GM12878 (cell line): Measurements from ENCODE around the gene RAPGEF1. TPM values are rescaled to one million over a fixed set of nuclear protein-coding genes. Genes with fewer than 3 reads are reported as not detected.

Experiments
- BACH1 ChIP-seq: fragments of 450-650 bp; IDR thresholded peaks from 2 replicates; pipeline ENCODE4 v1.6.1; 2017; ENCODE audit warnings: mild to moderate bottlenecking, borderline replicate concordance
- BHLHE40 ChIP-seq, 2 experiments: fragments of 450-650 bp in 1 of 2; IDR thresholded peaks; 2 replicates each; pipeline ENCODE4 v1.6.1; 2011 to 2017; ENCODE audit warnings: low read depth in 2 of 2, borderline replicate concordance in 1 of 2, improper control_type of control experiment in 1 of 2, low read length in 1 of 2, mild to moderate bottlenecking in 1 of 2
- CBX5 ChIP-seq: sonication (generic); IDR thresholded peaks from 2 replicates; pipeline ENCODE4 v1.6.1; 2016; ENCODE audit warnings: low read depth, moderate library complexity, mild to moderate bottlenecking, inconsistent platforms
- CHD1 ChIP-seq: IDR thresholded peaks from 2 replicates; pipeline ENCODE4 v1.6.1; 2012; ENCODE audit warnings: low read depth, low read length, improper control_type of control experiment
- CTCF ChIP-seq, 3 experiments: IDR thresholded peaks in 2 of 3; conservative IDR thresholded peaks in 1 of 3; 2 replicates each; pipeline ENCODE4 v1.5.1; 2011; ENCODE audit warnings: low read depth in 3 of 3, low read length in 3 of 3, mild to moderate bottlenecking in 3 of 3, control low read depth in 2 of 3, moderate library complexity in 2 of 3, inconsistent platforms in 1 of 3, mixed read lengths in 1 of 3; ENCODE audit not compliant: control insufficient read depth in 2 of 3, insufficient read depth in 1 of 3; ENCODE audit errors: extremely low read depth in 1 of 3
- HDAC2 ChIP-seq: fragments of 200-600 bp; sonication (generic); IDR thresholded peaks from 2 replicates; pipeline ENCODE4 v1.6.1; 2017
- IKZF1 ChIP-seq: fragments of 450-650 bp; conservative IDR thresholded peaks from 2 replicates; pipeline ENCODE4 v1.6.1; 2017; ENCODE audit warnings: antibody characterized with exemption, mild to moderate bottlenecking
- IRF3 ChIP-seq: fragments of 450-650 bp; IDR thresholded peaks from 2 replicates; pipeline ENCODE4 v1.6.1; 2014; ENCODE audit warnings: mild to moderate bottlenecking
- MAX ChIP-seq: IDR thresholded peaks from 2 replicates; pipeline ENCODE4 v1.6.1; 2012; ENCODE audit warnings: low read depth, low read length, improper control_type of control experiment
- MEF2B ChIP-seq: fragments of 450-650 bp; IDR thresholded peaks from 2 replicates; pipeline ENCODE4 v1.6.1; 2018; ENCODE audit warnings: mild to moderate bottlenecking, moderate library complexity; ENCODE audit not compliant: partially characterized antibody, poor library complexity, severe bottlenecking
- RELA ChIP-seq: fragments of 450-650 bp; IDR thresholded peaks from 2 replicates; pipeline ENCODE4 v1.8.0; 2014; ENCODE audit warnings: borderline replicate concordance; ENCODE audit not compliant: partially characterized antibody
- RUNX3 ChIP-seq: IDR thresholded peaks from 2 replicates; pipeline ENCODE4 v1.6.1; 2012; ENCODE audit warnings: low read length, inconsistent platforms
- SIX5 ChIP-seq: IDR thresholded peaks from 2 replicates; pipeline ENCODE4 v1.6.1; 2011; ENCODE audit warnings: mild to moderate bottlenecking, low read depth, low read length, moderate library complexity; ENCODE audit not compliant: severe bottlenecking
- SMAD5 ChIP-seq: IDR thresholded peaks from 2 replicates; pipeline ENCODE4 v1.6.1; 2016; ENCODE audit warnings: antibody characterized with exemption, low read depth
- SMC3 ChIP-seq: IDR thresholded peaks from 2 replicates; pipeline ENCODE4 v1.6.1; 2011; ENCODE audit warnings: low read length, improper control_type of control experiment, borderline replicate concordance
- SREBF1 ChIP-seq: IDR thresholded peaks from 2 replicates; pipeline ENCODE4 v1.6.1; 2012; ENCODE audit warnings: mild to moderate bottlenecking, low read length
- TARDBP ChIP-seq: IDR thresholded peaks from 2 replicates; pipeline ENCODE4 v1.6.1; 2016; ENCODE audit warnings: borderline replicate concordance
- TCF12 ChIP-seq: IDR thresholded peaks from 2 replicates; pipeline ENCODE4 v1.6.1; 2011; ENCODE audit warnings: low read depth, mild to moderate bottlenecking, low read length
- TCF7 ChIP-seq: IDR thresholded peaks from 2 replicates; pipeline ENCODE4 v1.6.1; 2014; ENCODE audit warnings: antibody characterized with exemption, borderline replicate concordance
- USF1 ChIP-seq: IDR thresholded peaks from 2 replicates; pipeline ENCODE4 v1.6.1; 2011; ENCODE audit warnings: borderline replicate concordance, low read depth, mild to moderate bottlenecking, moderate library complexity, mixed read lengths, low read length; ENCODE audit not compliant: insufficient read depth; ENCODE audit errors: extremely low read length
- WRNIP1 ChIP-seq: IDR thresholded peaks from 2 replicates; pipeline ENCODE4 v1.6.1; 2011; ENCODE audit warnings: low read depth, low read length, improper control_type of control experiment, borderline replicate concordance
- ZBTB33 ChIP-seq: fragments of 450-650 bp; IDR thresholded peaks from 2 replicates; pipeline ENCODE4 v1.6.1; 2017; ENCODE audit warnings: mild to moderate bottlenecking
- ZNF207 ChIP-seq: fragments of 450-650 bp; IDR thresholded peaks from 2 replicates; pipeline ENCODE4 v1.6.1; 2014; ENCODE audit warnings: antibody characterized with exemption, mild to moderate bottlenecking, borderline replicate concordance
- ZSCAN29 ChIP-seq: fragments of 450-650 bp; IDR thresholded peaks from 2 replicates; pipeline ENCODE4 v1.6.1; 2017; ENCODE audit warnings: mild to moderate bottlenecking, moderate library complexity
- polyA plus RNA-seq, 11 experiments: library from polyadenylated mRNA; depleted of rRNA in 4 of 11; unstranded in 6 of 11; stranded (reverse) in 5 of 11; fragments of >200 nt; fragmentation: Nextera tagmentation in 4 of 11; fragmentation: Illumina TruSeq in 1 of 11; extraction: Ambion mirVana in 4 of 11; extraction: Trizol in 1 of 11; gene quantifications; 1 replicate in 1 of 11; 2 replicates in 10 of 11; pipeline versions ENCODE4 v1.2.1 to v1.2.3, GENCODE V29; 2011 to 2016; ENCODE audit warnings: inconsistent platforms in 2 of 11, missing spikeins in 2 of 11, low read depth in 1 of 11
- total RNA-seq, 4 experiments: library from RNA; depleted of rRNA in 3 of 4; stranded (reverse); fragments of >200 nt in 3 of 4; fragmentation: Illumina TruSeq in 1 of 4; extraction: Trizol in 1 of 4; gene quantifications; 2 replicates each; pipeline versions ENCODE4 v1.2.1 to v1.2.3, GENCODE V29; 2013 to 2021
- TF ChIP-seq, protein P1 (sequence below): fragments of 450-650 bp; IDR thresholded peaks from 2 replicates; pipeline ENCODE4 v1.6.1; 2016; ENCODE audit warnings: mild to moderate bottlenecking

RAPGEF1 gene
- total and polyA plus RNA-seq, 10 of the 15 experiments (the other 5 are each of a cell fraction or from before 2014, with no cell fraction given) = 0.42 to 113 (median 45.9) TPM

DNA sequence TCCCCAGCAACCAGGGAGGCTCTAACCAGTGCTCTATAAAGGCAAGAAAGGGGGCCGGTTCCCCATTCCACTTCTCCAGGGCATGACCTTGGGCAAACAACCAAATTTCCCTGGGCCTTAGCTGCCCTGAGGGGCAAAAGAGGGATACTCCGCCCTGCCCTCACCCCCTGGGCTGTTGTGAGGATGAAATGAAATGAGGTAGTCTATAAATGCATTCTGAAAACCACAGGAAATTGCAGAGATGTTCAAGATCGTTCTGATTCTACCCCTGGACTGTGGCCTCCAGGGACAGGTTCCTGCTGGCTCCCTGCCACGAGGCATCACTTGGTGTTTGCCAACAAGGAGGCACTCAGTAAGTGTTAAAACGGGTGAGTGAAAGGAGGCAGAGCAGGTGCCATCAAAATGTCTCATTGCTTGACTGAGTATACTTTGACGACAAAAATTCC, 5.7 kb downstream of the RAPGEF1 start (continued):
- TF ChIP-seq ZBTB33 (no peak), SMAD5 (no peak), MAX (no peak), ZSCAN29 (no peak), RELA (no peak), CTCF (IDR thresholded peaks at IDR 0.05 in 2 of 3, conservative IDR thresholded peaks at IDR 0.05 in 1 of 3; ENCODE audit: control insufficient read depth in 2 of 3, extremely low read depth in 1 of 3, insufficient read depth in 1 of 3, low read depth in 3 of 3, low read length in 3 of 3) (no peak), CBX5 (no peak), BACH1 (no peak), USF1 (no peak), BHLHE40 (IDR thresholded peaks at IDR 0.05; ENCODE audit: borderline replicate concordance in 1 of 2, low read depth in 2 of 2, low read length in 1 of 2) (0 out of 4 replicates have a peak, but pooled peaks of 1 of the 2 experiments have one; percentile 5), CHD1 (no peak), HDAC2 (no peak), RUNX3 (no peak), TCF7 (0 out of 2 replicates have a peak, but pooled peaks have one; percentile 9), SIX5 (no peak), SREBF1 (no peak), TCF12 (no peak), WRNIP1 (no peak), IRF3 (no peak), SMC3 (no peak), ZNF207 (no peak), TARDBP (no peak), MEF2B (peak; percentile 74), IKZF1 (peak; percentile 37; the same call in 1 of the 2 replicates)
- TF ChIP-seq, protein P1, sequence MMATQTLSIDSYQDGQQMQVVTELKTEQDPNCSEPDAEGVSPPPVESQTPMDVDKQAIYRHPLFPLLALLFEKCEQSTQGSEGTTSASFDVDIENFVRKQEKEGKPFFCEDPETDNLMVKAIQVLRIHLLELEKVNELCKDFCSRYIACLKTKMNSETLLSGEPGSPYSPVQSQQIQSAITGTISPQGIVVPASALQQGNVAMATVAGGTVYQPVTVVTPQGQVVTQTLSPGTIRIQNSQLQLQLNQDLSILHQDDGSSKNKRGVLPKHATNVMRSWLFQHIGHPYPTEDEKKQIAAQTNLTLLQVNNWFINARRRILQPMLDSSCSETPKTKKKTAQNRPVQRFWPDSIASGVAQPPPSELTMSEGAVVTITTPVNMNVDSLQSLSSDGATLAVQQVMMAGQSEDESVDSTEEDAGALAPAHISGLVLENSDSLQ = 0 out of 2 replicates have a peak, but pooled peaks have one; percentile 16
